HCT116 (cell line): ENCODE measurements around the gene TKFC. TPM values are rescaled to one million over a fixed set of nuclear protein-coding genes. Genes with fewer than 3 reads are reported as not detected.

ENCODE experiments used
- ATAC-seq: fragments of 200-7000 bp; cut with Tn5 transposase; 2 replicates; pipeline ENCODE4 v1.9.1; 2020; ENCODE audit warnings: mild to moderate bottlenecking, moderate library complexity
- BruUV-seq: library from RNA; stranded (reverse); fragments of 400-500 nt; replicated peaks from 2 replicates; lab custom pipeline; 2021; lab: Mats Ljungman, UMichigan
- CTCF ChIA-PET: fragments of 300-600 bp; sonication (Branson Sonifier 250); formaldehyde crosslinking; loops from one replicate; lab custom pipeline; 2021; ENCODE audit warnings: antibody characterized with exemption; lab: Charles Lee
- POLR2A ChIA-PET: fragments of 300-600, 350-600 bp; sonication (Branson Sonifier 250); formaldehyde crosslinking; loops from one replicate; lab custom pipeline; 2021; ENCODE audit warnings: antibody characterized with exemption; lab: Charles Lee
- RAD21 ChIA-PET, 2 experiments: fragments of 300-600 bp; sonication (Branson Sonifier 250); formaldehyde crosslinking; loops; one replicate each; lab custom pipeline; 2023; ENCODE audit warnings: low total read pairs in 2 of 2; ENCODE audit not compliant: uncharacterized antibody in 2 of 2, unreplicated experiment in 2 of 2, low non-redundant PET in 1 of 2; lab: Charles Lee
- DNase-seq: peaks from one replicate; pipeline ENCODE4 v3.0.0-alpha.2; 2010; ENCODE audit warnings: low read depth, low spot score
- H2AFZ ChIP-seq: fragments of 200-600 bp; shearing (Covaris generic), sonication (generic); 2 replicates; pipeline ENCODE4 v1.6.1; 2017; ENCODE audit warnings: low read depth, mixed run types, mixed read lengths, antibody characterized with exemption, low read length; ENCODE audit not compliant: poor library complexity, severe bottlenecking
- H3K27ac ChIP-seq: 2 replicates; pipeline ENCODE4 v1.5.1; 2012; ENCODE audit warnings: low read depth, low read length
- H3K27me3 ChIP-seq: fragments of 200-600 bp; sonication (generic); 2 replicates; pipeline ENCODE4 v1.6.1; 2016; ENCODE audit warnings: mixed run types, low read length, mixed read lengths; ENCODE audit not compliant: insufficient read depth
- H3K36me3 ChIP-seq, 2 experiments: fragments of 200-500 bp in 1 of 2; fragments of 200-600 bp in 1 of 2; sonication (Bioruptor generic) in 1 of 2; sonication (generic) in 1 of 2; 2 replicates each; pipeline versions ENCODE4 v1.5.1 to v1.6.1; 2014 to 2016; ENCODE audit warnings: low read length in 2 of 2, inconsistent platforms in 1 of 2, mixed read lengths in 1 of 2, mixed run types in 1 of 2; ENCODE audit not compliant: insufficient read depth in 2 of 2, control insufficient read depth in 1 of 2
- H3K4me1 ChIP-seq, 2 experiments: fragments of 200-600 bp in 1 of 2; sonication (generic) in 1 of 2; 2 replicates each; pipeline versions ENCODE4 v1.5.1 to v1.6.1; 2012 to 2017; ENCODE audit warnings: low read length in 2 of 2, inconsistent platforms in 1 of 2, mild to moderate bottlenecking in 1 of 2, mixed read lengths in 1 of 2, mixed run types in 1 of 2, moderate library complexity in 1 of 2; ENCODE audit not compliant: insufficient read depth in 2 of 2, control insufficient read depth in 1 of 2
- H3K4me2 ChIP-seq: fragments of 200-600 bp; sonication (generic); 2 replicates; pipeline ENCODE4 v1.6.1; 2017; ENCODE audit warnings: mixed run types, low read length, mixed read lengths
- H3K4me3 ChIP-seq, 2 experiments: fragments of 200-600 bp in 1 of 2; sonication (generic) in 1 of 2; replicated peaks in 1 of 2; 2 replicates each; pipeline ENCODE4 v1.5.1; 2011 to 2016; ENCODE audit warnings: low read length in 2 of 2, control low read depth in 1 of 2, low read depth in 1 of 2, mild to moderate bottlenecking in 1 of 2, mixed read lengths in 1 of 2, mixed run types in 1 of 2
- H3K79me2 ChIP-seq: fragments of 200-600 bp; sonication (generic); 2 replicates; pipeline ENCODE4 v1.6.1; 2017; ENCODE audit warnings: mild to moderate bottlenecking, mixed run types, low read length, moderate library complexity, mixed read lengths; ENCODE audit not compliant: insufficient read depth
- H3K9ac ChIP-seq: fragments of 200-600 bp; sonication (generic); 2 replicates; pipeline ENCODE4 v1.6.1; 2016; ENCODE audit warnings: low read length, mixed read lengths
- H3K9me2 ChIP-seq: fragments of 200-600 bp; sonication (generic), shearing (Covaris generic); 2 replicates; pipeline ENCODE4 v1.6.1; 2017; ENCODE audit warnings: mixed run types, mild to moderate bottlenecking, moderate library complexity; ENCODE audit not compliant: insufficient read depth
- H3K9me3 ChIP-seq, 2 experiments: fragments of 200-500 bp in 1 of 2; fragments of 200-600 bp in 1 of 2; sonication (Bioruptor generic) in 1 of 2; sonication (generic) in 1 of 2; 2 replicates each; pipeline ENCODE4 v1.6.1; 2014 to 2017; ENCODE audit warnings: low read length in 2 of 2, mixed read lengths in 2 of 2, inconsistent platforms in 1 of 2, low read depth in 1 of 2, mild to moderate bottlenecking in 1 of 2, mixed run types in 1 of 2, moderate library complexity in 1 of 2; ENCODE audit not compliant: control insufficient read depth in 1 of 2, insufficient read depth in 1 of 2
- H4K20me1 ChIP-seq: fragments of 200-600 bp; sonication (generic), shearing (Covaris generic); 2 replicates; pipeline ENCODE4 v1.6.1; 2017; ENCODE audit warnings: mixed run types, mild to moderate bottlenecking, moderate library complexity; ENCODE audit not compliant: insufficient read depth
- CBX3 ChIP-seq: IDR thresholded peaks from 2 replicates; pipeline ENCODE4 v1.6.1; 2012; ENCODE audit warnings: low read depth
- ELF1 ChIP-seq: IDR thresholded peaks from 2 replicates; pipeline ENCODE4 v1.6.1; 2012; ENCODE audit warnings: low read depth, borderline replicate concordance
- EZH2 ChIP-seq: fragments of 200-600 bp; sonication (generic); IDR thresholded peaks from 2 replicates; pipeline ENCODE4 v1.6.1; 2017; ENCODE audit warnings: antibody characterized with exemption, mixed run types
- EZH2phosphoT487 ChIP-seq: fragments of 200-600 bp; IDR thresholded peaks from 2 replicates; pipeline ENCODE4 v1.6.1; 2018; ENCODE audit warnings: antibody characterized with exemption, borderline replicate concordance
- FOSL1 ChIP-seq: IDR thresholded peaks from 2 replicates; pipeline ENCODE4 v1.6.1; 2012; ENCODE audit warnings: low read depth
- JUND ChIP-seq: IDR thresholded peaks from 2 replicates; pipeline ENCODE4 v1.6.1; 2012
- MAX ChIP-seq: IDR thresholded peaks from 2 replicates; pipeline ENCODE4 v1.6.1; 2012
- POLR2A ChIP-seq: IDR thresholded peaks from 2 replicates; pipeline ENCODE4 v1.7.0; 2011; ENCODE audit warnings: borderline replicate concordance; ENCODE audit not compliant: insufficient read depth, insufficient read length; ENCODE audit errors: extremely low read depth
- RAD21 ChIP-seq: IDR thresholded peaks from 2 replicates; pipeline ENCODE4 v1.6.1; 2012; ENCODE audit warnings: low read depth, mild to moderate bottlenecking
- REST ChIP-seq: IDR thresholded peaks from 2 replicates; pipeline ENCODE4 v1.6.1; 2012; ENCODE audit warnings: low read depth
- SIN3A ChIP-seq: IDR thresholded peaks from 2 replicates; pipeline ENCODE4 v1.6.1; 2012; ENCODE audit warnings: low read depth
- SP1 ChIP-seq: IDR thresholded peaks from 2 replicates; pipeline ENCODE4 v1.6.1; 2012; ENCODE audit warnings: low read depth
- SRF ChIP-seq: IDR thresholded peaks from 2 replicates; pipeline ENCODE4 v1.6.1; 2012; ENCODE audit warnings: low read depth
- TCF7L2 ChIP-seq: IDR thresholded peaks from 2 replicates; pipeline ENCODE4 v1.7.0; 2011; ENCODE audit warnings: borderline replicate concordance, inconsistent platforms; ENCODE audit not compliant: insufficient read depth, insufficient read length; ENCODE audit errors: extremely low read depth
- YY1 ChIP-seq: IDR thresholded peaks from 2 replicates; pipeline ENCODE4 v1.6.1; 2011; ENCODE audit warnings: low read length, low read depth, moderate library complexity, mild to moderate bottlenecking; ENCODE audit not compliant: insufficient replicate concordance; ENCODE audit errors: extremely low read depth
- ZBTB33 ChIP-seq: IDR thresholded peaks from 2 replicates; pipeline ENCODE4 v1.6.1; 2011; ENCODE audit warnings: mild to moderate bottlenecking, low read length, moderate library complexity; ENCODE audit not compliant: insufficient replicate concordance; ENCODE audit errors: extremely low read depth
- ZFX ChIP-seq: fragments of 450-650 bp; IDR thresholded peaks from 2 replicates; pipeline ENCODE4 v1.6.1; 2017
- ZNF274 ChIP-seq: fragments of 200-500 bp; sonication (Bioruptor generic); IDR thresholded peaks from 2 replicates; pipeline ENCODE4 v1.6.1; 2014; ENCODE audit warnings: mild to moderate bottlenecking, low read depth, low read length, inconsistent platforms
- intact Hi-C: fragments of 100-400 bp; cut with micrococcal nuclease; formaldehyde crosslinking; loops from 2 replicates; pipeline ENCODE4 v1.10.0; 2022
- total RNA-seq: library from RNA; stranded (reverse); gene quantifications from one replicate; pipeline ENCODE4 v1.2.1, GENCODE V29; 2021; ENCODE audit not compliant: unreplicated experiment

TKFC gene
- total RNA-seq, 1 experiment from 2014 or later, result 156 TPM

GRCh38 chr11:61354208-61354607 is 21.2 kb downstream of the TKFC start (continued):
- TF ChIP-seq TCF7L2 (no peak), EZH2 (no peak), MAX (no peak)

GRCh38 chr11:61356706-61357105 is 23.7 kb downstream of the TKFC start:
- Histone ChIP-seq H3K27me3 (no peaks in the 10 kb centered on the region), H4K20me1 (no peaks in the 10 kb centered on the region), H3K9ac (no peak overlapping the region), H2AFZ (no peak overlapping the region), H3K4me1 (peaks cover 0 to 10% of the 10 kb centered on the region in 2 experiments; a peak in 1 of 4 replicates), H3K79me2 (peaks cover 6% of the 10 kb centered on the region), H3K27ac (no peak overlapping the region), H3K36me3 (peaks cover 0 to 2% of the 10 kb centered on the region in 2 experiments; a peak in 2 of 4 replicates), H3K9me3 (no peaks in the 10 kb centered on the region), H3K9me2 (no peaks in the 10 kb centered on the region), H3K4me3 (no peak overlapping the region), H3K4me2 (no peak overlapping the region)
- ChIA-PET RAD21 (no interaction called here), POLR2A (no interaction called here), CTCF (interaction anchor here (0.9 kb wide), 1 partner anchor 20 kb away, joined by 4 read pairs; no protein-coding TSS in a partner anchor)
- TF ChIP-seq REST (no peak), POLR2A (no peak), CBX3 (no peak), ZFX (no peak), RAD21 (no peak), SRF (no peak), EZH2 (no peak), SIN3A (no peak), YY1 (no peak), EZH2phosphoT487 (no peak), SP1 (no peak), ZNF274 (no peak), ELF1 (no peak), ZBTB33 (no peak), JUND (no peak), FOSL1 (no peak), MAX (no peak), TCF7L2 (no peak)
- no TSS peak for BruUV-seq
- intact Hi-C loops, result no loop called here
- no peak for DNase-seq
- no peak for ATAC-seq
